HepG2 (cell line): ENCODE measurements around the gene SLC22A7. TPM values are rescaled to one million over a fixed set of nuclear protein-coding genes. Genes with fewer than 3 reads are reported as not detected.
A peak's percentile ranks its signal among the peaks of the same experiment; 100 is the strongest.

Experiments used
- ATAC-seq: fragments of 200-7000 bp; cut with Tn5 transposase; 3 replicates; pipeline ENCODE4 v1.9.1; 2020; ENCODE audit warnings: mild to moderate bottlenecking, moderate library complexity
- BruUV-seq: library from RNA; stranded (reverse); fragments of 400-500 nt; replicated peaks from 2 replicates; lab custom pipeline; 2021; lab: Mats Ljungman, UMichigan
- CTCF ChIA-PET: fragments of 300-600 bp; formaldehyde crosslinking; extraction: SDS; loops from one replicate; lab custom pipeline; 2021; ENCODE audit warnings: low total read pairs, inconsistent platforms, low intra/inter-chr PET ratio; lab: Yijun Ruan, JAX
- POLR2A ChIA-PET: fragments of 350-600 bp; sonication (Branson Sonifier 250); formaldehyde crosslinking; loops from one replicate; lab custom pipeline; 2020; ENCODE audit warnings: antibody characterized with exemption, inconsistent platforms; lab: Yijun Ruan, JAX
- DNase-seq: peaks from one replicate; pipeline ENCODE4 v3.0.0-alpha.2; 2015; ENCODE audit warnings: low spot score
- FAIRE-seq: peaks from 3 replicates; lab custom pipeline; 2011; peaks lifted over from hg19 to GRCh38; lab: Jason Lieb, UNC
- H2AFZ ChIP-seq: one replicate; pipeline ENCODE4 v1.6.1; 2011; ENCODE audit warnings: low read length, inconsistent platforms
- H3K27ac ChIP-seq: fragments of 300-600 bp; 3 replicates; pipeline ENCODE4 v1.8.0; 2011; ENCODE audit warnings: mixed run types, mild to moderate bottlenecking, mixed read lengths, low read length, inconsistent platforms; ENCODE audit not compliant: insufficient read depth; ENCODE audit errors: extremely low read length
- H3K27me3 ChIP-seq, 2 experiments: fragments of 200-600 bp in 1 of 2; 2 replicates in 1 of 2; 3 replicates in 1 of 2; pipeline versions ENCODE4 v1.6.0 to v1.8.0; 2011; ENCODE audit warnings: low read length in 2 of 2, mild to moderate bottlenecking in 2 of 2, moderate library complexity in 2 of 2, inconsistent platforms in 1 of 2; ENCODE audit not compliant: insufficient read depth in 2 of 2, control insufficient read depth in 1 of 2
- H3K36me3 ChIP-seq, 2 experiments: fragments of 200-600 bp in 1 of 2; replicated peaks in 1 of 2; 2 replicates in 1 of 2; 3 replicates in 1 of 2; pipeline versions ENCODE4 v1.5.1 to v1.8.0; 2011; ENCODE audit warnings: low read length in 2 of 2, inconsistent platforms in 1 of 2; ENCODE audit not compliant: insufficient read depth in 2 of 2, control insufficient read depth in 1 of 2
- H3K4me1 ChIP-seq: 2 replicates; pipeline ENCODE4 v1.5.1; 2012; ENCODE audit warnings: low read length, inconsistent platforms; ENCODE audit not compliant: insufficient read depth
- H3K4me2 ChIP-seq: 2 replicates; pipeline ENCODE4 v1.6.0; 2011; ENCODE audit warnings: low read depth, low read length, inconsistent platforms
- H3K4me3 ChIP-seq, 3 experiments: fragments of 200-600 bp in 1 of 3; sonication (generic), shearing (Covaris generic) in 1 of 3; replicated peaks in 1 of 3; 2 replicates each; pipeline ENCODE4 v1.5.1; 2011 to 2016; ENCODE audit warnings: low read length in 3 of 3, inconsistent platforms in 2 of 3, low read depth in 2 of 3, mild to moderate bottlenecking in 2 of 3, control low read depth in 1 of 3, mixed read lengths in 1 of 3; ENCODE audit not compliant: insufficient read depth in 1 of 3
- H3K79me2 ChIP-seq: one replicate; pipeline ENCODE4 v1.6.1; 2011; ENCODE audit warnings: low read length, inconsistent platforms; ENCODE audit not compliant: insufficient read depth
- H3K9ac ChIP-seq: 2 replicates; pipeline ENCODE4 v1.6.0; 2011; ENCODE audit warnings: mild to moderate bottlenecking, low read depth, low read length, inconsistent platforms; ENCODE audit not compliant: insufficient read depth
- H3K9me3 ChIP-seq: 2 replicates; pipeline ENCODE4 v1.5.1; 2012; ENCODE audit warnings: mild to moderate bottlenecking, low read length
- H4K20me1 ChIP-seq: 2 replicates; pipeline ENCODE4 v1.6.0; 2011; ENCODE audit warnings: inconsistent platforms, mild to moderate bottlenecking, low read length, moderate library complexity; ENCODE audit not compliant: insufficient read depth
- CCDC6 ChIP-seq: sonication (generic); formaldehyde crosslinking; IDR thresholded peaks from 2 replicates; pipeline ENCODE4 v1.8.1; 2022; ENCODE audit warnings: mild to moderate bottlenecking, missing genetic modification reagents, moderate library complexity
- FOXJ3 ChIP-seq: sonication (generic); formaldehyde crosslinking; IDR thresholded peaks from 2 replicates; pipeline ENCODE4 v1.4.0; 2020; ENCODE audit warnings: missing genetic modification reagents, mild to moderate bottlenecking, borderline replicate concordance
- KDM4B ChIP-seq: sonication (generic); formaldehyde crosslinking; IDR thresholded peaks from 2 replicates; pipeline ENCODE4 v1.4.0; 2020; ENCODE audit warnings: missing genetic modification reagents
- MAFF ChIP-seq: IDR thresholded peaks from 2 replicates; pipeline ENCODE4 v1.6.1; 2011; ENCODE audit warnings: low read depth, low read length, improper control_type of control experiment
- MXD4 ChIP-seq: IDR thresholded peaks from 2 replicates; pipeline ENCODE4 v1.6.1; 2016; ENCODE audit warnings: mild to moderate bottlenecking, missing biosample characterization, missing genetic modification reagents
- PHF20 ChIP-seq: sonication (generic); formaldehyde crosslinking; IDR thresholded peaks from 2 replicates; pipeline ENCODE4 v1.5.0; 2020; ENCODE audit warnings: mild to moderate bottlenecking, missing genetic modification reagents
- POLR2G ChIP-seq: fragments of 200-400 bp; formaldehyde crosslinking; IDR thresholded peaks from 2 replicates; pipeline ENCODE4 v1.6.1; 2018; ENCODE audit warnings: mild to moderate bottlenecking, low read depth, low read length, moderate library complexity
- RBFOX2 ChIP-seq: fragments of 200-400 bp; formaldehyde crosslinking; IDR thresholded peaks from 2 replicates; pipeline ENCODE4 v1.6.1; 2017; ENCODE audit warnings: low read depth, mild to moderate bottlenecking, low read length
- RFX5 ChIP-seq: IDR thresholded peaks from 2 replicates; pipeline ENCODE4 v1.6.1; 2011; ENCODE audit warnings: low read depth, low read length, improper control_type of control experiment
- TARDBP ChIP-seq: sonication (generic); formaldehyde crosslinking; IDR thresholded peaks from 2 replicates; pipeline ENCODE4 v1.8.0; 2022; ENCODE audit warnings: mild to moderate bottlenecking, missing genetic modification reagents
- ZBTB7B ChIP-seq: sonication (generic); formaldehyde crosslinking; IDR thresholded peaks from 2 replicates; pipeline ENCODE4 v1.4.0; 2020; ENCODE audit warnings: missing genetic modification reagents
- ZNF136 ChIP-seq: sonication (generic); formaldehyde crosslinking; IDR thresholded peaks from 2 replicates; pipeline ENCODE4 v1.8.1; 2022; ENCODE audit warnings: low read depth, mild to moderate bottlenecking, moderate library complexity, missing genetic modification reagents
- ZNF224 ChIP-seq: sonication (generic); formaldehyde crosslinking; IDR thresholded peaks from 2 replicates; pipeline ENCODE4 v1.5.0; 2020; ENCODE audit warnings: mild to moderate bottlenecking, missing genetic modification reagents
- ZNF256 ChIP-seq: sonication (generic); formaldehyde crosslinking; conservative IDR thresholded peaks from 2 replicates; pipeline ENCODE4 v1.4.0; 2020; ENCODE audit warnings: missing genetic modification reagents
- ZNF331 ChIP-seq: sonication (generic); formaldehyde crosslinking; IDR thresholded peaks from 2 replicates; pipeline ENCODE4 v1.4.0; 2020; ENCODE audit warnings: missing genetic modification reagents
- WGBS: methylation state at CpG from one replicate; pipeline ENCODE4 v1.1.6; 2017; ENCODE audit warnings: low lambda C conversion rate; 5-methylcytosine and 5-hydroxymethylcytosine counted together
- in situ Hi-C: cut with HindIII; loops from 2 replicates; pipeline ENCODE4 v1.10.0; 2017; ENCODE audit warnings: low pct_unique_long_range_greater_than_20kb; ENCODE audit not compliant: extremely low pct_ligation_motif_present
- intact Hi-C: fragments of 100-400 bp; cut with micrococcal nuclease; formaldehyde crosslinking; loops from one replicate; pipeline ENCODE4 v1.10.0; 2022; ENCODE audit not compliant: unreplicated experiment
- polyA plus RNA-seq, 8 experiments: library from polyadenylated mRNA; depleted of rRNA in 3 of 8; stranded (reverse) in 7 of 8; unstranded in 1 of 8; fragments of >200 nt; fragmentation: Illumina TruSeq in 4 of 8; extraction: Trizol in 4 of 8; gene quantifications; 2 replicates each; pipeline versions ENCODE4 v1.2.1 to v1.2.3, GENCODE V29; 2011 to 2016; ENCODE audit warnings: low read depth in 4 of 8, missing spikeins in 1 of 8, mixed read lengths in 1 of 8; ENCODE audit not compliant: insufficient read depth in 1 of 8
- total RNA-seq, 5 experiments: library from RNA; depleted of rRNA; stranded (reverse); fragments of >200 nt; fragmentation: Illumina TruSeq; extraction: Trizol; gene quantifications; 2 replicates each; pipeline ENCODE4 v1.2.3, GENCODE V29; 2016; ENCODE audit warnings: low read depth in 1 of 5
- TF ChIP-seq, protein P1 (sequence below): sonication (generic); formaldehyde crosslinking; IDR thresholded peaks from 2 replicates; pipeline ENCODE4 v1.9.0; 2022; ENCODE audit warnings: missing genetic modification reagents, mild to moderate bottlenecking, borderline replicate concordance
- TF ChIP-seq, protein P2 (sequence below): IDR thresholded peaks from 2 replicates; pipeline ENCODE4 v1.6.1; 2016; ENCODE audit warnings: mild to moderate bottlenecking, missing biosample characterization, missing genetic modification reagents
- TF ChIP-seq, protein P3 (sequence below): sonication (generic); formaldehyde crosslinking; IDR thresholded peaks from 2 replicates; pipeline ENCODE4 v1.4.0; 2020; ENCODE audit warnings: missing genetic modification reagents

The SLC22A7 gene
- total and polyA plus RNA-seq, 2 of the 13 experiments (the other 11 are each of a cell fraction or from before 2014, with no cell fraction given), result 5.3 to 22.6 TPM

DNA sequence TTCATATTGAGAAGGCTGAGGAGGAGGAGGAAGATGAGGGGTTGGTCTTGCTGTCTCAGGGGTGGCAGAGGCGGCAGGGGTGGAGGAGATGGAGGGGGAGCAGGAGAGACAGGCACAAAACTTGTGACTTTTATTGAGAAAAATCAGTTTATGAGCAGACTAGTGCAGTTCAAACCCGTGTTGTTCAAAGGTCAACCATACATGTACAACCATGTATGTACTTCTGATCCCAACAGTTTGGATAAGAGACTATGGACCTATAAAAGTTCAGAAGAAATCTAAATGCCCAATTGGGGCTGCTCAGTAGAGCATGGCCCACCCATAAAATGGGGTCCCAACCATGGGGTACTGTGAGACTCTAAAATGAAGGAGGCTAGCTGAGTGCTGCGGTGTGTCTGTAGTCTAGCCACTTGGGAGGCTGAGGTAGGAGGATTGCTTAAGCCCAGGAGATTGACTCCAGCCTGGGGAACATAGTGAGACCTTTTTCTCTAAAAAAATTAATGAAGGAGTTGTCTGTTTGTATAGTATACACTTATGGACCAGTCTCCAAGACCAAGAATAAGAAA, 7.6 kb upstream of the SLC22A7 start (continued):
- TF ChIP-seq, protein P1, sequence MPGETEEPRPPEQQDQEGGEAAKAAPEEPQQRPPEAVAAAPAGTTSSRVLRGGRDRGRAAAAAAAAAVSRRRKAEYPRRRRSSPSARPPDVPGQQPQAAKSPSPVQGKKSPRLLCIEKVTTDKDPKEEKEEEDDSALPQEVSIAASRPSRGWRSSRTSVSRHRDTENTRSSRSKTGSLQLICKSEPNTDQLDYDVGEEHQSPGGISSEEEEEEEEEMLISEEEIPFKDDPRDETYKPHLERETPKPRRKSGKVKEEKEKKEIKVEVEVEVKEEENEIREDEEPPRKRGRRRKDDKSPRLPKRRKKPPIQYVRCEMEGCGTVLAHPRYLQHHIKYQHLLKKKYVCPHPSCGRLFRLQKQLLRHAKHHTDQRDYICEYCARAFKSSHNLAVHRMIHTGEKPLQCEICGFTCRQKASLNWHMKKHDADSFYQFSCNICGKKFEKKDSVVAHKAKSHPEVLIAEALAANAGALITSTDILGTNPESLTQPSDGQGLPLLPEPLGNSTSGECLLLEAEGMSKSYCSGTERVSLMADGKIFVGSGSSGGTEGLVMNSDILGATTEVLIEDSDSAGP (CRISPR knock-in tag), result 0 out of 2 replicates have a peak, but pooled peaks have one; percentile 5
- no peak for TF ChIP-seq ZNF224 (CRISPR knock-in tag)
- TF ChIP-seq PHF20, result 0 out of 2 replicates have a peak, but pooled peaks have one; percentile 8
- TF ChIP-seq MAFF, result no peak
- TF ChIP-seq RFX5, result no peak

DNA sequence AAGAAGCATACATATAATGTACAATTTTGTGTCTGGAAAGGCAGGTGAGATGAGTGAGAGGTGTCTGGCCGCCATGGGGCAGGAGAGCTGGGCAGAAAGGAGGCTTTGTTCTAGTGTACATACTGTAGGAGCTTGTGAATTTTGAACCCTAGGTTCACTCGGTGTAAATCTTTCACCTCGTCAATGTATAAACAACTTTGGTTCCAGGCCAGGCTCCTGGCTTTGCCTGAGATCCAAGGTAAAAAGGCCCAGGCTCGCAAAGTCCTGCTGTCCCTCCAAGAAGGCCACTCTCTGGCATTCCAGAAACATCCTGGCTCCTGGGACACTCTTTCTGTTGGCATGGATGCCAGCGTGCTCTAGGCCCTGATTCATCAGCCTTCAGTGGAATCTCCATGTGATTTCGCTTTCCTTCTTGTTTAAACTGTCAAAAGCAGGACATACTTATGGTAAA, 7.1 kb upstream of the SLC22A7 start:
- ATAC-seq (peak; percentile 91), DNase-seq (peak; percentile 97), FAIRE-seq (peak; percentile 98)
- H2AFZ ChIP-seq, result no peak overlapping the region
- POLR2A ChIA-PET, result interaction anchor here (0.5 to 8.3 kb wide), 15 partner anchors 9 to 509 kb away, joined by 3 to 314 read pairs (median 4); partner anchors contain the start of genes CRIP3, DNPH1 and ZNF318
- H3K79me2 ChIP-seq, result no peaks in the 10 kb centered on the region
- peak overlapping the region; percentile 74 for H3K9ac ChIP-seq
- in situ Hi-C loops (no loop called here), intact Hi-C loops (loop anchor here (2.0 kb wide), 3 partner anchors 22 to 38 kb away; no protein-coding TSS in a partner anchor)
- peak overlapping the region; percentile 96 for H3K27ac ChIP-seq
- WGBS, result 3% methylated on average over 6 of the region's 6 CpGs
- CTCF ChIA-PET, result interaction anchor here (1.5 kb wide), 1 partner anchor 43 kb away, joined by 4 read pairs; no protein-coding TSS in a partner anchor
- H3K4me2 ChIP-seq, result peak overlapping the region; percentile 72
- no TSS peak for BruUV-seq
- peak overlapping the region in 1 of 3 experiments; percentile 18; a peak in 1 of 6 replicates for H3K4me3 ChIP-seq
- H3K4me1 ChIP-seq, result peaks cover 96% of the 10 kb centered on the region
- H4K20me1 ChIP-seq, result no peaks in the 10 kb centered on the region
- H3K27me3 ChIP-seq, result no peaks in the 10 kb centered on the region
- no peaks in the 10 kb centered on the region for H3K36me3 ChIP-seq
- no peaks in the 10 kb centered on the region for H3K9me3 ChIP-seq
- TF ChIP-seq ZNF136 (CRISPR knock-in tag) (peak; percentile 54; the same call in 1 of the 2 replicates), CCDC6 (CRISPR knock-in tag) (no peak), RBFOX2 (peak; percentile 54), KDM4B (CRISPR knock-in tag) (no peak), ZNF256 (CRISPR knock-in tag) (no peak), TARDBP (CRISPR knock-in tag) (peak; percentile 55; the same call in 1 of the 2 replicates), FOXJ3 (CRISPR knock-in tag) (peak; percentile 94; the same call in 1 of the 2 replicates), ZNF331 (no peak; the same call in 1 of the 2 replicates), MXD4 (CRISPR knock-in tag) (no peak), POLR2G (peak; percentile 59), ZBTB7B (peak; percentile 36; the same call in 1 of the 2 replicates)
- TF ChIP-seq, protein P2, sequence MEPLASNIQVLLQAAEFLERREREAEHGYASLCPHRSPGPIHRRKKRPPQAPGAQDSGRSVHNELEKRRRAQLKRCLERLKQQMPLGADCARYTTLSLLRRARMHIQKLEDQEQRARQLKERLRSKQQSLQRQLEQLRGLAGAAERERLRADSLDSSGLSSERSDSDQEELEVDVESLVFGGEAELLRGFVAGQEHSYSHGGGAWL, result no peak
- TF ChIP-seq, protein P3, sequence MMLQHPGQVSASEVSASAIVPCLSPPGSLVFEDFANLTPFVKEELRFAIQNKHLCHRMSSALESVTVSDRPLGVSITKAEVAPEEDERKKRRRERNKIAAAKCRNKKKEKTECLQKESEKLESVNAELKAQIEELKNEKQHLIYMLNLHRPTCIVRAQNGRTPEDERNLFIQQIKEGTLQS (CRISPR knock-in tag), result no peak
